IgD-negative memory B cell (primary cell): ENCODE results near the gene RENBP. TPM values are rescaled to one million over a fixed set of nuclear protein-coding genes. Genes with fewer than 3 reads are reported as not detected.
A peak's percentile ranks its signal among the peaks of the same experiment; 100 is the strongest.

ENCODE experiments used
- H3K27ac Mint-ChIP-seq, 3 donors: one replicate each; pipeline ENCODE4 v1.8.0; 2020 to 2022; ENCODE audit warnings: mild to moderate bottlenecking in 3 of 3, mixed read lengths in 3 of 3, moderate library complexity in 1 of 3
- H3K27me3 Mint-ChIP-seq: one replicate; pipeline ENCODE4 v1.8.0; 2021; ENCODE audit warnings: mixed read lengths
- H3K36me3 Mint-ChIP-seq: one replicate; pipeline ENCODE4 v1.8.0; 2020; ENCODE audit warnings: mild to moderate bottlenecking, mixed read lengths
- H3K4me1 Mint-ChIP-seq, 3 donors: one replicate each; pipeline ENCODE4 v1.8.0; 2020 to 2022; ENCODE audit warnings: mixed read lengths in 3 of 3, mild to moderate bottlenecking in 1 of 3
- H3K4me3 Mint-ChIP-seq, 4 donors: one replicate each; pipeline ENCODE4 v1.8.0; 2020 to 2022; ENCODE audit warnings: mild to moderate bottlenecking in 4 of 4, mixed read lengths in 4 of 4, moderate library complexity in 3 of 4
- H3K9me3 Mint-ChIP-seq, 3 donors: one replicate each; pipeline ENCODE4 v1.8.0; 2020 to 2021; ENCODE audit warnings: mixed read lengths in 3 of 3, mild to moderate bottlenecking in 1 of 3
- polyA plus RNA-seq: library from polyadenylated mRNA; unstranded; fragments of 300-500 nt; fragmentation: Illumina TruSeq; gene quantifications from one replicate; pipeline ENCODE4 v1.2.3, GENCODE V29; 2021

Gene RENBP
- polyA plus RNA-seq, 1 donor from 2014 or later = 1.2 TPM

- Mint-ChIP-seq H3K4me3 (peak overlapping the region; percentile 13 to 93 (median 48)), H3K27me3 (no peaks in the 10 kb centered on the region), H3K36me3 (peaks cover 3% of the 10 kb centered on the region), H3K27ac (peak overlapping the region; percentile 83 to 98 (median 95)), H3K9me3 (no peaks in the 10 kb centered on the region), H3K4me1 (peaks cover 5 to 23% (median 12%) of the 10 kb centered on the region in 3 donors)
Observed at GRCh38 chrX:153974003-153974725, 29.7 kb upstream of the RENBP start.

DNA sequence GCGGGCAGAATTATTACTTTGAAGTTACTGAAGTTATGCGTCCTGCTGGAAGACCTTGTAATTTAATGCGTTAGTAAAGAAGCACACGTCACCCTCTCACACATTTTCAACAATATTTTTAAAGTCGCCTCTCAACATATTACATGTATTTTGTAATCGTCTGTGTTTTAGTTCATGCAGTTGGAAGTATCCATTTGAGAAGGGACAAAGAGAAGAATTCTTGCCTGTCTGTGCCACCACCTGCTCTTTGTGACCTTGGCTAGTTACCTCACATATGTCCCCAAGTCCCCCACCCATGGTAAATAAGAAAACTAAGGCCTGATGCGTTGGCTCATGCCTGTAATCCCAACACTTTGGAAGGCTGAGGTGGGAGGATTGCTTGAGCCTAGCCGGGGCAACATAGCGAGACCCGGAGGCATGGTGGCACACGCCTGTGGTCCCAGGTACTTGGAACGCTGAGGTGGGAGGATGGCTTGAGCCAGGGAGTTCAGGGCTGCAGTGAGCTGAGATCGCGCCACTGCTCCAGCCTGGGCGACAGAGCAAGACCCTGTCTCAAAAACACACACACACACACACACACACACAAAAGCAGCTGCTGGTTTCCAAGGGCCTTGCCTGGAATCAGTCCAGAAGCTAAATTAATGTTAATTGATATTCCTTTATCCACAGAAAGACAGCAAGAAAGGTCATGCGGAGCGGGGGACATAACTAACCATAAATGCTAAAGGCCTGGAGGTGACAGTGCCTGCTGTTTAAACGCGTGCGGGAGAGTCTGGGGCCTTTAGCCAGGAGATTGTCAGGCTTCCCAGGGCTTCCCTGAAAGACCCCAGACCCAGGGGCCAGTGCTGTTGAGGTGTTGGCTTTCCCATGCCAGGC, 28.9 kb upstream of the RENBP start:
- Mint-ChIP-seq H3K4me1 (peaks cover 7 to 23% (median 12%) of the 10 kb centered on the region in 3 donors), H3K36me3 (peaks cover 3% of the 10 kb centered on the region), H3K27me3 (no peaks in the 10 kb centered on the region), H3K27ac (peak overlapping the region; percentile 88 to 98 (median 95)), H3K9me3 (no peaks in the 10 kb centered on the region), H3K4me3 (peak overlapping the region; percentile 82 to 98 (median 92))

- peaks cover 15 to 30% (median 20%) of the 10 kb centered on the region in 3 donors for H3K4me1 Mint-ChIP-seq
- H3K9me3 Mint-ChIP-seq = no peaks in the 10 kb centered on the region
- peak within 1 kb of the TSS; percentile 95 to 100 (median 99) for H3K27ac Mint-ChIP-seq
- H3K36me3 Mint-ChIP-seq = peaks cover 3% of the 10 kb centered on the region
- peak within 1 kb of the TSS; percentile 93 to 100 (median 100) for H3K4me3 Mint-ChIP-seq
- no peaks in the 10 kb centered on the region for H3K27me3 Mint-ChIP-seq
Observed at GRCh38 chrX:153972368-153973126, 28.1 kb upstream of the RENBP start, which contains the start of gene TMEM187. TMEM187 (plus strand) TSS chrX:153972754; CDS start chrX:153982063, 9,309 bp downstream.

DNA sequence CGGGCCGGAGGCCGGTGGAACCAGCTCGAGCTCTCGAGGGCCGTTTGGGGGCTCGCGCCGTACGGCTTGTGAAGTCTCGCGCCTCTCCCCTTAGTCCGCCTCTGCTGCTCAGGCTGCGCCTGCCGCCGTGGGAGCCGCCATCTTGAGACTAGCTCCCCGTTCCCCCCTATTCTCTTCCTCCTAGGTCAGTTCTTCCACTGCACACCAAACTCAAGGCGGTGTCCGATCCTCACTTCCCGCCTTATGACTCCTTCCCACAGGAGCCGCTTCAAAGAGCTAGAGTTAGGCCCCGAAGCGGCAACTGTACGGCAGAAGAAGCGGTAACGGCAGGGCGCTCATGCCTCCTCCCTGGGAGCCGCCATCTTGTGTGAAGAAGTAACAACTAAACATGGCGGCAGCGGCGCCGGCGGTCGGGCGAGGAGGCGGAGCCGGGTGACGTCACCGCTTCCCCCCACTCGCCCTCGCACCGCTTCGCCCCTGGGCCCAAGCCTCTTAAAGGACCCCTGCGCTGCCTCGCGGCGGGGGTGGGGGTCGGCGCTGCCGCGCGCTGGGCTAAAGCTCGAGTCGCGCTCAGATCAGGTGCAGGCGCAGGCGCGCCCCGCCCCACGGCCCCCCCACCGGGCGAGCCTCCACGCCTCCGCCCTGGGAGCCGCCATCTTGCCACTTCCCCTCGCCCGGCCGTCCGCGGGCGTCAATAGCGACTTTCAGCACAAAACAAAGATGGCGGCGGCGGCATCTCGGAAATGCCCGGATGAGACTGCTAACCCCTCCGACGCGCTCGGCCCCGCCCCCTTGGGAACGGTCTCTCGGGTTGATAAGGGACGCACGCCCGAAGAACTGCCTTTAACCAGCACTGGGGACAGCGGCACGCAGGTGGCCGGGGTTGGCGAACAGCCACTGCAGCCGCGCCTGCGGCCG, 27.3 kb upstream of the RENBP start, which contains the start of gene HCFC1:
HCFC1 (minus strand) TSS at position 369 of the 918 bp plus-strand sequence. CDS start 978 bp downstream, outside the sequence.
- Mint-ChIP-seq H3K27me3 (no peaks in the 10 kb centered on the region), H3K4me3 (peak within 1 kb of the TSS; percentile 93 to 100 (median 100)), H3K36me3 (peaks cover 3% of the 10 kb centered on the region), H3K27ac (peak within 1 kb of the TSS; percentile 95 to 100 (median 99)), H3K9me3 (no peaks in the 10 kb centered on the region), H3K4me1 (peaks cover 16 to 34% (median 22%) of the 10 kb centered on the region in 3 donors)

DNA sequence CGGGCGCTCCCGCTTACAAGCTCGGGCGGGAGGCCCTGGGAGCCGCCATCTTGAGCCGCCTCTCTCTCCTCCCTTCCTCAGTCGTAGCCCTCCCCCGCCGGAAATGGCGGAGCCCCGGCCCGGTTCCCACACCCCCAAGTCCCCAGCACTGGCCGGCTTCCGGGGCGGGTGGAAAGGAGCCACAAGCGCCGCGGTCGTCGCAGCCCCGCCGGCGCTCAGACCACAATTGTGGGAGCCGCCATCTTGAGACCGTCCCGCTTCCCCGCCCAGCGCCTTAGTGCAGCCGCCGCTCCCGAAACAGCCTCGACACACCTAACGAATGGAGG, 26.6 kb upstream of the RENBP start:
- Mint-ChIP-seq H3K36me3 (peaks cover 3% of the 10 kb centered on the region), H3K27me3 (no peaks in the 10 kb centered on the region), H3K27ac (peak overlapping the region; percentile 95 to 100 (median 99)), H3K9me3 (no peaks in the 10 kb centered on the region), H3K4me3 (peak overlapping the region; percentile 93 to 100 (median 100)), H3K4me1 (peaks cover 16 to 38% (median 27%) of the 10 kb centered on the region in 3 donors)

DNA sequence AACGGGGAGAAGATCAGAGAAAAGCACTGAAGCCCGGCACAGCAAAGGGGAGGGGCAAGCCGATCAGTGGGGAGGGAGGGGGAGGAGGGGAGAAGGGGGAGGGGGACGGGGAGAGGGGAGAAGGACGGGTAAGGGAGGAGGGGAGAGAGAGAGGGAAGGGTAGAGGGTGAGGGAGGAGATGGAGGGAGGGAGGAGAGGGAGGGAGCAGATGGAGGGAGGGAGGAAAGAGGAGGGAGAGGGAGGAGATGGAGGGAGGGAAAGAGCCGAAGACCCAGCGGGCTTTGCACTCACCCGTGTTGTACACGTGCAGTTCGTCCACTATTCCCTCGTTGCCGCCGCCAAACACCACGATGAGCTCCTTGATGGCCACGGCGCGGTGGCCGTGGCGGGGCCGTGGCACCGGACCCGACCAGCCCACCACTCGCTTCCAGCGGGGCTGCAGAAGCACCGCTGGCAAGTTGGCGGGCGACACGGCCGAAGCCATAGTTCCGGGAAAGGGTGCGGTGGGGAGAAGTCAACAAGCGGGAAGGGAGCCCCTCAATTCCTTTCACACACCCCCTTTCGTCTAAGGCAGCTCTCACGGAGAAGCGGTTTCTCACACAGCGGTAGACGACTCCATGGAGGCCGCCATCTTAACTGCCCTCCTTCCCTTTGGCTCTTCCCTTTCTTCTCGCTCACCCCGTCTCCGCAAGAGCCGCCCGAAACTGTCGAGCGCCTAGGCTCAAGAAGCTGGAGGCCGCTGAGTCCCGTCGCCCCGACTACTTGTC, 26.1 kb upstream of the RENBP start:
- H3K36me3 Mint-ChIP-seq = peaks cover 3% of the 10 kb centered on the region
- H3K9me3 Mint-ChIP-seq = no peaks in the 10 kb centered on the region
- peak overlapping the region; percentile 99 to 100 (median 100) for H3K4me3 Mint-ChIP-seq
- peak overlapping the region; percentile 95 to 100 (median 99) for H3K27ac Mint-ChIP-seq
- no peaks in the 10 kb centered on the region for H3K27me3 Mint-ChIP-seq
- H3K4me1 Mint-ChIP-seq = peaks cover 16 to 39% (median 31%) of the 10 kb centered on the region in 3 donors

DNA sequence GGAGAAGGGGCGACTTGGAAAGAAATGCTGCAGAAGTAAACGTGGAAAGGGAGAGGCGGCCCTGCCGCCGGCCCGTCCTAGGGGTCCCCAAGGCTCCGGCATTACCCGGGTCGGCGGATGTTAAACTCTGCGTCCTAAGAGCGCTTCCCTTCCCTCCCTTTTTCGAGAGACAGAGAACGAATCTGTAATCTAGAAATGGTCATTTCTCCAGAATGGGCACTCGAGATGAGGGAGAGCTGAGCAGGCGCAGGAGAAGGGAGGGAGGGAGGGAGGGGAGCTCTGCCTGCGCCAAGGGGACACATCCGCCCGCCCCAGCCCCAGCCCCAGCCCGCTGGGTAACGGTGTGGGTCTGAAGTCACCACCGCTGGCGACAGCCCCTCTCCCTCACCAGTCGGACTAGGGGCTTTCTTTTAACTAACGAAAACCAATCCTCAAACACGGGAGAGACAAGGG, 25.5 kb upstream of the RENBP start:
- Mint-ChIP-seq H3K36me3 (peaks cover 3% of the 10 kb centered on the region), H3K27me3 (no peaks in the 10 kb centered on the region), H3K27ac (peak overlapping the region; percentile 40 to 88 (median 70)), H3K4me1 (peaks cover 16 to 38% (median 33%) of the 10 kb centered on the region in 3 donors), H3K4me3 (peak overlapping the region; percentile 91 to 100 (median 100)), H3K9me3 (no peaks in the 10 kb centered on the region)

DNA sequence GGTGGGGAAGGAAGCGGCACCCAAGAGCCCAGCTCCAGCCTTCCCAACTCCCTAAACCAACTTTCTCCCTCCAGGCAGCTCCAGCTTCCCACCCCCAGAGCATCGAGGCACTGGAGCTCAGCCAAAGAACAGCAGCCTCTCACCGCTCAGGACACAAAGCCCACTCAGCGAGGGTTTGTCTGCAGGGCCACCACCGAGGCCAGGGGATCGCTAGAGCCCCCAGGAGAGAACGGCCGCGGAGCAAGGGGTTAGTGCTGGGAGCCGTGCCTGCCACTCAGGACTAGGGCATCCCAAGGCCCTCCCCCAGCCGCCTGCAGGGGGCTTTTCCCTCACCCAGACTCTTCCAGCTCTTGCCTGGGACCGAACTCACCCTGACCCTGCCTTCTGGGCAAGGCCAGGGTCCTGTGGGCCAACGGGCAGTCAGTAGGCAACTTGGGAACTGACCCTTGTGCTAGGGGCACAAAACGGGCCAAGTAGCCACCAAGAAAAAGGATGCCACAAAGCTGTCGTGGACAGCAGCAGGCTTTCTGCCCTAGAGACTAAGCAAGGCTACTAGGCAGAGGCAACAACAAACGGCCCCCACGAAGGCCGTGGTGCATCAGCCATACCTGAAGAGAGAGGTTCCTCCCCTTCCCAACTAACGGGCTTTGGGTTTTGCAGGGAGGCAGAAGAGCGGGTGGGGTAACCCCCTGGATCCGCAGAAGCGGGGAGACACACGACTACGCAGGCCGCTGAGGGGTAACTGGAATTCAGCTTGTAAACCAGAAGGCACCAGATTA, 24.9 kb upstream of the RENBP start:
- H3K36me3 Mint-ChIP-seq = no peaks in the 10 kb centered on the region
- H3K27ac Mint-ChIP-seq = peak overlapping the region; percentile 40 to 88 (median 70)
- H3K4me3 Mint-ChIP-seq = peak overlapping the region; percentile 91 to 100 (median 100)
- no peaks in the 10 kb centered on the region for H3K9me3 Mint-ChIP-seq
- no peaks in the 10 kb centered on the region for H3K27me3 Mint-ChIP-seq
- peaks cover 16 to 34% (median 29%) of the 10 kb centered on the region in 3 donors for H3K4me1 Mint-ChIP-seq

DNA sequence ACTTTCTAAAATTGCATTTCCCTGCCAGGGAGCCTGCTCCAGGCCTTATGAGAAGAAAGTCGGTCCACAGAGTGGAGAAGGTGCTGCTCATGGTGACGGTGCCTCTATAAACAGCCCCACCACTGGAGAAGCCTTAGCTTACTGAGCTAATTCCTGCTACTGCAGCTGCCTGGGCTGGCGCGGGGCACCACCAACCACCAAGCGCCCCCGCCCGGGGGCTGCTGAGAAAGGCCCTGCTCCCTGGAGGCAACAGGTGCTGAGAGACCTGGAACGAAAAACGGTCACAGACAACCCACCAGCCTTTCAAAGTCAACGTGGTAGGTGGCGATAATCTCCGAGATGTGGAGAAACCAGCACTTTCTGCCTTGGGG, 24.3 kb upstream of the RENBP start:
- Mint-ChIP-seq H3K4me3 (peak overlapping the region; percentile 90 to 100 (median 100)), H3K27ac (peak overlapping the region in 2 of 3 donors; percentile 70 to 77), H3K9me3 (no peaks in the 10 kb centered on the region), H3K36me3 (no peaks in the 10 kb centered on the region), H3K4me1 (peaks cover 16 to 31% (median 27%) of the 10 kb centered on the region in 3 donors), H3K27me3 (no peaks in the 10 kb centered on the region)

- H3K36me3 Mint-ChIP-seq = no peaks in the 10 kb centered on the region
Observed at GRCh38 chrX:153968255-153968654, 23.8 kb upstream of the RENBP start.

GRCh38 chrX:153967536-153968224, 23.2 kb upstream of the RENBP start:
- H3K36me3 Mint-ChIP-seq = no peaks in the 10 kb centered on the region
- no peaks in the 10 kb centered on the region for H3K27me3 Mint-ChIP-seq
- H3K27ac Mint-ChIP-seq = peak overlapping the region; percentile 70 to 93 (median 72)
- peaks cover 20 to 27% (median 24%) of the 10 kb centered on the region in 3 donors for H3K4me1 Mint-ChIP-seq
- H3K4me3 Mint-ChIP-seq = peak overlapping the region; percentile 90 to 100 (median 100)
- no peaks in the 10 kb centered on the region for H3K9me3 Mint-ChIP-seq

More at GRCh38 chrX:153968255-153968654, 23.8 kb upstream of the RENBP start:
- H3K9me3 Mint-ChIP-seq = no peaks in the 10 kb centered on the region
- peaks cover 16 to 27% (median 27%) of the 10 kb centered on the region in 3 donors for H3K4me1 Mint-ChIP-seq
- peak overlapping the region; percentile 70 to 93 (median 72) for H3K27ac Mint-ChIP-seq
- H3K27me3 Mint-ChIP-seq = no peaks in the 10 kb centered on the region
- peak overlapping the region; percentile 90 to 100 (median 100) for H3K4me3 Mint-ChIP-seq
